Activated naive CD4-positive, alpha-beta T cell treated with Interleukin-2 at 50 U/mL for 16 hours (primary cell): Measurements from ENCODE around the gene KIRREL3.
A peak's percentile ranks its signal among the peaks of the same experiment; 100 is the strongest.
"Not testable (repeated sequence)": the region's sequence is repeated elsewhere in the genome, so short reads cannot be mapped to it uniquely, and the experiment has no call there.

Experiments used
- DNase-seq: peaks from one replicate; pipeline ENCODE4 v3.0.0-alpha.2; 2020

The KIRREL3 gene

DNA sequence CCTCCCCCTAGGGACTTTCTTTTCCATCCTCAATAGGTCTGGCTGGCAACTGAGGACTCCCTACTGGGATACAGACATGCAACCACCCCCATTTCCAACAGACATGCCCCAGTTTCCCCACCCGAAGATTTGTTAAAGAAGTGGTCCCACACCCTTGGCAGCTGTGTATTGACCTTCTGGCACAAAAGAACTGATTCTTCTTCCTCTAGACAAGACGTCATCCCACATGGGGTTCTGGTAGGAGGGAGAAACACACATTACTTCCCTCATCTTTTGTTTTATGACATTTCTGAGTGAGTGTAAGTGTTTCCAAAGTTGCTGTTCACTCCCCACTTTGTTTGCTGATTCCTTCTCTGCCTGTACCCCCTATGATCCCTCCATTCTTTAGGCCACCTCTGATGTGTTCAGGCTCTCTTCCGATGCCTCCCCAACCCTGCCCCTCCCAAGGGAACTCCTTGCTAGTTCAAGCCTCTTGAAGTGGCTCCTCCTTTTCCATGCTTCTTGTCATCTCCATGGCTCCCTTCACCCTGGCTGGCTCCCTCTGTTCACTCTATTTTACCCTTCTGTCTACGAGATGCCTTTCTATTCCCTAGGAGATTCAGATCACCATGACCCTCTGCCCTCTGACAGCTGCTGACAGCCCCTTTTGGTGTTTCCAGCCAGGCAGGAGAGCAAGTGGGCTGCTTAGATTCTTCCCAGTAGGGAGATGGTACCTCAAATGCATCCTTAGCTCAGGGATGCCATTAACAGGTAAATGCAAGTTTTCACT is 4.3 kb downstream of the KIRREL3 start:
- DNase-seq = no peak

GRCh38 chr11:126993599-126993998 is 7.0 kb downstream of the KIRREL3 start:
- DNase-seq = no peak

DNA sequence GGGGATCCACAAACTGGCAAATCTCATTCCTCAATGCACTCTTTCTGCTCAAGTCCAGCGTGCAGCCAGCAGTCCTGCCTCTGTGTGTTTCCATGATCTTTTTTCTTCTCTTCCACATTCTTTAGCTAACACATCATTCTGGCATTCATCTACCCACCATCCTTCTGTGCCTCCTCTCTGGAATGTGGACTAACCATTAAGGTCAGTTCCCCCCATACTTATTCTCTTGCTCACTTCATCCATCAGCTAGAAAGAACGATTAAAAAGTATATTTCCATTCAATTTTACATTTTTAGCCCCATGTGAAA is 7.8 kb downstream of the KIRREL3 start:
- DNase-seq = no peak

- no peak for DNase-seq
Measured at GRCh38 chr11:126992065-126992803, 8.3 kb downstream of the KIRREL3 start.

- no peak for DNase-seq
Measured at GRCh38 chr11:126991596-126991995, 9.0 kb downstream of the KIRREL3 start.

DNA sequence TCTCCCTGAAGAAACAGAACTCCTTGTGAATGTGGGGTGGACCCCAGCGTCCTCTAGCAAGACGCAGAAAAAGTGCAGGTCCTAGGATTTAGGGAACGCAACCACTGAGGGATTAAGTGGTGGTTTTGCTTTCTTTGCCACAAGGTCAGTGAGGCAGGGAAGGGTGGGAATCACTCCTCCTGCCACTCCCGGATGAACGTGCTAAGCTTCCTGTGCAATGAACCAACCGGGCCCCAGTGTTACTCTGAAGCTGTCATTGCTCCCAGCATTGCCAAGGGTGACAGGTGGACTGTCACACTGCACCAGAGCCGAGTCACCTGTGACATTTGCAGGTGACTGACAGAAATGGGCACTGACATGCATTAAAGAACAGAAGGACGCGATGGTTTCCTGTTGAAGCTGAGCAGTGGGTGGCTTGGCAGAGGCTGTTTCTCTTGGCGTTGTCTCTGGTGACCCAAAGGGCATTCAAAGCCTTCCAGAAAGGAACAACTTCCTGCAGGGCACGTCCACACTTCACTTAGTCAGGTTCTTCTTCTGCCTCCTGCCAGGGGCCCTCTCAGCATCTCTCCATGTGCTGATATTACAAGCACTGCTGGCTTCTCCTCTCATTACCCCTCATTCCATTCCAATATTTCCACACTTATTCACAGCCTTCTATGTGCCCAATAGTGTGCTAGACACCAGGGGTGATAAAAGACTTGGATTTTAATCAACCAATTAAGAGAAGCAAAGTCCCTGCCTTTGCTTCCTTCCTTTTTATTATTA is 9.7 kb downstream of the KIRREL3 start:
- DNase-seq = no peak

DNA sequence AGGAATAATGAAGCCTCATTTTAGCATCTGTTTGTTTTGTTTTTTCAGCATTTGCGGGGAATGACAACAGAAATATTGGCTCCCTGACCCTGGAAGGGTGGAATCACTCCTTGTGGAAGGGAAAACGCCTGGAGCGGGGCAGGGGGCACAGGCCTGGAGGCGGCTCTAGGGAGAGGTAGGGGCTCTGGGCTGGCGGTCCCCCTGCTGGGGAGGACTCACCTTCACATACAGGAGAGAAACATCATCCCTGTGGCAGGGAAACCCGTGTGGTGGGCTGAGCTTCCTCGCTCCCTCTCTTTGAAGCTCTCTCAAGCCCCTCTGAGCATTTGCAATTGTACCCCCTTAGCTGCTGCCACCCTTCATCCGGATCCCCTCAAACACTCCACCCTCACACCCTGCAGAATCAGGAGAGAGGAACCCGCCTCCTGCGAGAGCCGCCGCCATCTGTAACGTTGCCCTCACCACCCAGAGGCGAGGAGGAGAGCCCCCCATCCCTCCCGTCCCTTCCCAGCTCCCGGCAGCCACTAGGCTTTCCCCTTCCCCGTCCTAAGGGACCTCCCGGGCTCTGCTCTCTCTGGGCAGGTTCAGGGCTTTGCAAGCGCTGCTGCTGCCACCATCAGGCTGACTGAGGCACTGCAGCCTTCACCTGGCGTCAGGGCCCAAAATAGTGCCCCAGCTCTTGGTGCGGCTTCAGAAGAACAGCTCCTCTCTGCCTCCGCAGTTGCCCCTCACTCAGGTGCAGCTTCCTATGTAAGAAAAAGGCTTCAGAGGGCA is 10.4 kb downstream of the KIRREL3 start:
- peak; percentile 59 for DNase-seq

GRCh38 chr11:126988655-126989054 is 11.9 kb downstream of the KIRREL3 start:
- DNase-seq = no peak

DNA sequence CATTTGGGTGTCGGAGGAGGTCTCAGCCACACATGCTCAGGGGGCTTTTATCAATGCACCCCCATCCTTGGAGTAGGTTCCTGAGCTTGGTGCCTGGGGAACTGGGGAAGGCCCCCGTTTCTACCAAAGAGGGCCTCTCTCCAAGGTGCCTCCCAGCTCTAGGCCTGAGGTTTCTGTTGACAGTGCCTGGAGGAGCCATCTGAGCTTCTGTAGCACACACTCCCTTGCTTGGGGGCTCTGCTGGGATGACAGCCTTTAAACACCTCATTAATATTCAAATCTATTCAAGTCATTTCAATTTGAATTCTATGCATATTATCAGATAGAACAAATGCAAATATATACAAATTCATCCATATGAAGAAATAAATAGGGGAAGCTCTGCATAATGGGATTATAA is 18.9 kb downstream of the KIRREL3 start:
- DNase-seq = no peak

- no peak for DNase-seq
Measured at GRCh38 chr11:126978911-126979310, 21.7 kb downstream of the KIRREL3 start.

- DNase-seq = no peak
Measured at GRCh38 chr11:126978165-126978564, 22.4 kb downstream of the KIRREL3 start.

GRCh38 chr11:126973051-126973450 is 27.5 kb downstream of the KIRREL3 start:
- no peak for DNase-seq

GRCh38 chr11:126971305-126971704 is 29.3 kb downstream of the KIRREL3 start:
- DNase-seq = no peak

GRCh38 chr11:126969865-126970479 is 30.6 kb downstream of the KIRREL3 start:
- DNase-seq = no peak

GRCh38 chr11:126968915-126969314 is 31.7 kb downstream of the KIRREL3 start:
- no peak for DNase-seq

DNA sequence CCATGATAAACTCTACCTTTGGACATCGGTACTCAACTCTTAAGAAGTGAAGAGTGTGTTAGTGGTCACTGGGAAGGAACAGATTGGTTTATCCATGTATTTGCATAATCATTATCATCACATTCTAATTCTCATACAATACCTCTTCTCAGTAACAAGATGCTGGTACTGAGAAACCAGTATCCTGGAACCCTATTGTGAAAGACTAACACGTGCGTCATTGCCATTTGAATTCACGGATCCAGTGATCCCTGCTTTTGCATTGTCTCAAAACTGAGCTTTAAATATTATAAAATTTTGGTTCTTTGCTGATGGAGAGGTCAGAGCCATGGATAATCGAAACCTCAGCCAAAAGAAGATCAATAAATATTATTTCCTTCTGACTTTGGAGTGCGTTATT is 35.2 kb downstream of the KIRREL3 start:
- DNase-seq = no peak

- no peak for DNase-seq
Measured at GRCh38 chr11:126963603-126964363, 36.8 kb downstream of the KIRREL3 start.

- DNase-seq = no peak
Measured at GRCh38 chr11:126963115-126963514, 37.5 kb downstream of the KIRREL3 start.

DNA sequence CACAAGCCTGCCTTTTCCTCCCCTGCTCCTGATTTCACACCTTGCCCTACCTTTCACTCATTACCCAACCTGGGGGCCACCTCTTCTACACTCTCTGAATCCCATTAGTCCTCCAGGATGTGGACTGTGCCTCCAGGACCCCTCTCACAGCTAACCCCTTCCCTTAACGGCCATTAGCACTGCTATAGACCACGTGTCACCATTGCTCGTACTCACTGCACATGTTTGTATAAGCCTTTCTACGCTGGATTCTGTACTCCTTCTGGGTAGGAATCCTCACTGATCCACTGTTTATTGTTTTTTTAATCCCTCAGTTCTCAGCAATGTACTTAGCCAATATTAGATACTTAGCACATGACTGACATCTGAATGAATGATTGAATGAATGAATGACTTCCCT is 40.9 kb downstream of the KIRREL3 start:
- DNase-seq = no peak

- DNase-seq = no peak
Measured at GRCh38 chr11:126956635-126957034, 43.9 kb downstream of the KIRREL3 start.

DNA sequence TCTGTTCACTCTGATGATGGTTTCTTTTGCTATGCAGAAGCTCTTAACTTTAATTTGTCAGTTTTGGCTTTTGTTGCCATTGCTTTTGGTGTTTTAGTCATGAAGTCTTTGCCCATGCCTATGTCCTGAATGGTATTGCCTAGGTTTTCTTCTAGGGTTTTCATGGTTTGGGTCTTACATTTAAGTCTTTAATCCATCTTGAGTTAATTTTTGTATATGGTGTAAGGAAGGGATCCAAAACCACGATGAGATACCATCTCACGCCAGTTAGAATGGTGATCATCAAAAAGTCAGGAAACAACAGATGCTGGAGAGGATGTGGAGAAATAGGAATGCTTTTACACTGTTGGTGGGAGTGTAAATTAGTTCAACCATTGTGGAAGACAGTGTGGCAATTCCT is 48.0 kb downstream of the KIRREL3 start:
- not testable (repeated sequence) for DNase-seq

- no peak for DNase-seq
Measured at GRCh38 chr11:126951465-126951864, 49.1 kb downstream of the KIRREL3 start.
